Caco-2 (cell line): ENCODE results near the gene TMEM222. TPM values are rescaled to one million over a fixed set of nuclear protein-coding genes. Genes with fewer than 3 reads are reported as not detected.

Experiments used
- BruUV-seq: library from RNA; stranded (reverse); fragments of 400-500 nt; replicated peaks from 2 replicates; lab custom pipeline; 2021; lab: Mats Ljungman, UMichigan
- CTCF ChIA-PET: fragments of 300-600 bp; sonication (Branson Sonifier 250); formaldehyde crosslinking; loops from one replicate; lab custom pipeline; 2022; ENCODE audit warnings: antibody characterized with exemption; lab: Charles Lee
- POLR2A ChIA-PET: fragments of 300-600 bp; sonication (Branson Sonifier 250); formaldehyde crosslinking; loops from one replicate; lab custom pipeline; 2022; ENCODE audit warnings: antibody characterized with exemption; lab: Charles Lee
- DNase-seq, 2 experiments: peaks; one replicate each; pipeline versions ENCODE4 v3.0.0 to v3.0.0-alpha.2; 2020 to 2022
- H3K27me3 ChIP-seq: replicated peaks from 2 replicates; pipeline ENCODE4 v1.6.0; 2011; ENCODE audit warnings: low read length; ENCODE audit not compliant: control insufficient read depth, insufficient read depth
- H3K36me3 ChIP-seq: 2 replicates; pipeline ENCODE4 v1.5.1; 2011; ENCODE audit warnings: low read length; ENCODE audit not compliant: control insufficient read depth, insufficient read depth
- H3K4me1 ChIP-seq: fragments of 250-450 bp; sonication (Bioruptor Pico); 2 replicates; pipeline ENCODE4 v1.5.1; 2020; ENCODE audit warnings: mild to moderate bottlenecking
- H3K4me3 ChIP-seq: 2 replicates; pipeline ENCODE4 v1.5.1; 2011; ENCODE audit warnings: low read depth, mild to moderate bottlenecking, control low read depth, low read length
- H3K9me3 ChIP-seq: fragments of 250-450 bp; sonication (Bioruptor Pico); 2 replicates; pipeline ENCODE4 v1.5.1; 2020; ENCODE audit warnings: mild to moderate bottlenecking, moderate library complexity
- H3K27ac Mint-ChIP-seq: one replicate; pipeline ENCODE4 v1.8.0; 2022; ENCODE audit warnings: mixed read lengths; ENCODE audit not compliant: unreplicated experiment
- H3K27me3 Mint-ChIP-seq: one replicate; pipeline ENCODE4 v1.8.0; 2022; ENCODE audit warnings: mixed read lengths; ENCODE audit not compliant: insufficient read depth, unreplicated experiment
- H3K36me3 Mint-ChIP-seq: one replicate; pipeline ENCODE4 v1.8.0; 2022; ENCODE audit warnings: mild to moderate bottlenecking, mixed read lengths; ENCODE audit not compliant: insufficient read depth, unreplicated experiment
- H3K4me1 Mint-ChIP-seq: one replicate; pipeline ENCODE4 v1.8.0; 2022; ENCODE audit warnings: low read depth, mixed read lengths; ENCODE audit not compliant: unreplicated experiment
- H3K4me3 Mint-ChIP-seq: one replicate; pipeline ENCODE4 v1.8.0; 2022; ENCODE audit warnings: mild to moderate bottlenecking, moderate library complexity, mixed read lengths; ENCODE audit not compliant: unreplicated experiment
- H3K9me3 Mint-ChIP-seq: one replicate; pipeline ENCODE4 v1.8.0; 2022; ENCODE audit warnings: mixed read lengths; ENCODE audit not compliant: unreplicated experiment
- CTCF ChIP-seq, 2 experiments: fragments of 200-600 bp in 1 of 2; IDR thresholded peaks; 1 replicate in 1 of 2; 2 replicates in 1 of 2; pipeline versions ENCODE4 v1.5.1 to v1.8.0; 2011 to 2022; ENCODE audit warnings: antibody characterized with exemption in 1 of 2, control low read depth in 1 of 2, inconsistent platforms in 1 of 2, low read depth in 1 of 2, low read length in 1 of 2, mild to moderate bottlenecking in 1 of 2, moderate library complexity in 1 of 2; ENCODE audit not compliant: insufficient read depth in 1 of 2, severe bottlenecking in 1 of 2, unreplicated experiment in 1 of 2
- intact Hi-C: fragments of 100-400 bp; cut with micrococcal nuclease; formaldehyde crosslinking; loops from one replicate; pipeline ENCODE4 v1.10.0; 2022; ENCODE audit not compliant: unreplicated experiment
- total RNA-seq: library from RNA; stranded (reverse); gene quantifications from 2 replicates; pipeline ENCODE4 v1.2.3, GENCODE V29; 2022

TMEM222 gene
- total RNA-seq, 1 experiment from 2014 or later = 32.3 TPM

DNA sequence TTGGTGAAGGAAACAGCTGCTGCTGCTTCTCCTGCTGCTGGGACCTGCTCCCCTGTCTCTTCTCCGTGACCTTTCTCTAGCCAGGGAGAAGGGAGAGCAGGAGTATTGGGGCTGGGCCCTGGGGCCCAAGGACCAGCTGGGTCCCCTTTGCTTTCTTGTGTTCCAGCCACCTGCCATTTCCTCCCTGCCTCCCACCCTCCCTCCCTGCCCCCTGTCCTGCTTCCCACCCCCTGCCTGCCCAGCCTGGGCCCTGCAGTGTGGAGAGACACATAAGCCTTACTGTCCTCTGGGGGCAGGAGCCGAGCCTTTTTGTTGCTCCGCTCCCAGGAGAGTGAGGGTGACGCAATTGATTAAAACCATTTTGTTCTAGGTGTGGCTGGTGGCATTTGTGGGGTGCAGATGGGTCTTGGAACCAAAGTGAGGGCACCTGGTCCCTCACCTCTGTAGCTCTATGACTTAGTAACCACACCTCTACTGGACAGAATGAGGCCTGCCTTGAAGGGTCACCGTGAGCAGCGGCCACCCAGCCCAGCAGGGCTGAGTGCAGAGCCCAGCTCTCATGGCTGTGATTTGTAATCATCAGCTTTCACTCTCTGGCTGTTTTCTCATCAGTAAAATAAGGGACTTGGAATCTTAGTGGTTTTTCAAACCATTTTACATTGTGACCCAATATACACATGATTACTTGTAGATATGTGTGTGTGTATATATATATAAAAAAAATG lies 13.9 kb upstream of the TMEM222 start:
- no peak overlapping the region for H3K27ac Mint-ChIP-seq
- no peak for TF ChIP-seq CTCF (IDR thresholded peaks at IDR 0.05; ENCODE audit: insufficient read depth in 1 of 2, low read depth in 1 of 2, low read length in 1 of 2, severe bottlenecking in 1 of 2, unreplicated experiment in 1 of 2)
- CTCF ChIA-PET = interaction anchor here (0.7 to 1.5 kb wide), 4 partner anchors 9 to 95 kb away, joined by 3 read pairs; no protein-coding TSS in a partner anchor
- no peaks in the 10 kb centered on the region for H3K36me3 Mint-ChIP-seq
- POLR2A ChIA-PET = no interaction called here
- H3K4me1 Mint-ChIP-seq = no peaks in the 10 kb centered on the region
- no peaks in the 10 kb centered on the region for H3K27me3 Mint-ChIP-seq
- no peaks in the 10 kb centered on the region for H3K27me3 ChIP-seq
- no peaks in the 10 kb centered on the region for H3K4me1 ChIP-seq
- DNase-seq = no peak
- no TSS peak for BruUV-seq
- no peak overlapping the region for H3K4me3 ChIP-seq
- intact Hi-C loops = loop anchor here (10.0 kb wide), 1 partner anchor 47 kb away; no protein-coding TSS in a partner anchor
- no peaks in the 10 kb centered on the region for H3K9me3 Mint-ChIP-seq
- no peaks in the 10 kb centered on the region for H3K36me3 ChIP-seq
- H3K4me3 Mint-ChIP-seq = no peak overlapping the region
- H3K9me3 ChIP-seq = no peaks in the 10 kb centered on the region

- Mint-ChIP-seq H3K27ac (no peak overlapping the region), H3K27me3 (no peaks in the 10 kb centered on the region), H3K36me3 (no peaks in the 10 kb centered on the region), H3K4me3 (no peak overlapping the region), H3K9me3 (no peaks in the 10 kb centered on the region), H3K4me1 (no peaks in the 10 kb centered on the region)
- no peaks in the 10 kb centered on the region for H3K4me1 ChIP-seq
- ChIA-PET CTCF (no interaction called here), POLR2A (no interaction called here)
- TF ChIP-seq CTCF (IDR thresholded peaks at IDR 0.05; ENCODE audit: insufficient read depth in 1 of 2, low read depth in 1 of 2, low read length in 1 of 2, severe bottlenecking in 1 of 2, unreplicated experiment in 1 of 2) = no peak
- intact Hi-C loops = no loop called here
- no peaks in the 10 kb centered on the region for H3K36me3 ChIP-seq
- BruUV-seq = no TSS peak
- H3K4me3 ChIP-seq = no peak overlapping the region
- no peak for DNase-seq
- no peaks in the 10 kb centered on the region for H3K27me3 ChIP-seq
- no peaks in the 10 kb centered on the region for H3K9me3 ChIP-seq
Measured at GRCh38 chr1:27314169-27314568, 7.8 kb upstream of the TMEM222 start.

GRCh38 chr1:27314737-27315136 lies 7.2 kb upstream of the TMEM222 start:
- Mint-ChIP-seq H3K4me3 (no peak overlapping the region), H3K27me3 (no peaks in the 10 kb centered on the region), H3K36me3 (no peaks in the 10 kb centered on the region), H3K27ac (no peak overlapping the region), H3K9me3 (no peaks in the 10 kb centered on the region), H3K4me1 (no peaks in the 10 kb centered on the region)
- TF ChIP-seq CTCF (IDR thresholded peaks at IDR 0.05; ENCODE audit: insufficient read depth in 1 of 2, low read depth in 1 of 2, low read length in 1 of 2, severe bottlenecking in 1 of 2, unreplicated experiment in 1 of 2) = no peak
- Histone ChIP-seq H3K27me3 (no peaks in the 10 kb centered on the region), H3K9me3 (no peaks in the 10 kb centered on the region), H3K36me3 (no peaks in the 10 kb centered on the region), H3K4me1 (no peaks in the 10 kb centered on the region), H3K4me3 (no peak overlapping the region)
- intact Hi-C loops = no loop called here
- ChIA-PET POLR2A (no interaction called here), CTCF (no interaction called here)
- BruUV-seq = no TSS peak
- no peak for DNase-seq
